Right lobe of liver (tissue), 4 donors: ENCODE measurements around the gene AP1G2.

ENCODE experiments used
- POLR2A ChIP-seq: fragments of 450-650 bp; IDR thresholded peaks from one replicate; pipeline ENCODE4 v1.6.1; 2017; ENCODE audit warnings: antibody characterized with exemption, mild to moderate bottlenecking
- TF ChIP-seq, protein P1 (sequence below), 4 donors: fragments of 200-600 bp in 3 of 4; fragments of 450-650 bp in 1 of 4; IDR thresholded peaks; one replicate each; pipeline versions ENCODE4 v1.5.1 to v1.8.0; 2016 to 2022; ENCODE audit warnings: antibody characterized with exemption in 4 of 4, mild to moderate bottlenecking in 2 of 4
- donor health status: DM: no; HTN: no; CAD: no.
- donor health status: DM: no; HTN: no; CAD: no.
- donor health status: DM: no; HTN: yes; CAD: no.

DNA sequence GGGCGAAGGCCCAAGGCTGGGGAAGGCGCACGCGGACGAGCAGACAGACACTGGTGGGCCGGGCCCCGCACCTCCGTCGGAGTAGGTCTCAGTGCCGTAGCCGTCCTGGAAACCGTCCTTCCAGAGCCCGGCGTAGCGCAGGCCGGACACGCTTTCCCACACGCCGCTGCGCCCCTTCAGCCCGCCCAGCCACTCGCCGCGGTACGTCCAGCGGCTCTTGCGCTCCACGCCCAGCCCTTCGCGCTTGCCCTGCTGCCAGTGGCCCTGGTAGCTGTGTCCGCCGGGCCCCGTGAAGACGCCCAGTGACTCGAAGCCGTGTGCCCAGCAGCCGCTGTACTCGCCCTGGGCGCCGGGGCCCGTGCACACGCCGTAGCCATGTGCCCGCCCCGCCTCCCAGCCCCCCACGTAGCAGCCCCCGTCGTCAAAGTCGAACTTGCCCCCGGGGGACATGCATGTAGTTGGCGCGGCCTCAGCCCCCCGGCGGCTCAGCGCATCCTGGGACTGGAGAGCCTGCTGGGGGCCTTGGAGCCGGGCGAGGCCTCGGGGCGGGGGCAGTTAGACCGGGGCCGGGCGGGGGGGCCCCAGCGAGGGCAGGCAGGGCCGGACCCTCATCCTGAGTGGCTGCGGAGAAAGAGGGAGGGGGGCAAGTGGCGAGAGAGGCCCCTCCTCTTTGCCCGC, 9.6 kb upstream of the AP1G2 start:
- no peak for TF ChIP-seq POLR2A
- TF ChIP-seq, protein P1, sequence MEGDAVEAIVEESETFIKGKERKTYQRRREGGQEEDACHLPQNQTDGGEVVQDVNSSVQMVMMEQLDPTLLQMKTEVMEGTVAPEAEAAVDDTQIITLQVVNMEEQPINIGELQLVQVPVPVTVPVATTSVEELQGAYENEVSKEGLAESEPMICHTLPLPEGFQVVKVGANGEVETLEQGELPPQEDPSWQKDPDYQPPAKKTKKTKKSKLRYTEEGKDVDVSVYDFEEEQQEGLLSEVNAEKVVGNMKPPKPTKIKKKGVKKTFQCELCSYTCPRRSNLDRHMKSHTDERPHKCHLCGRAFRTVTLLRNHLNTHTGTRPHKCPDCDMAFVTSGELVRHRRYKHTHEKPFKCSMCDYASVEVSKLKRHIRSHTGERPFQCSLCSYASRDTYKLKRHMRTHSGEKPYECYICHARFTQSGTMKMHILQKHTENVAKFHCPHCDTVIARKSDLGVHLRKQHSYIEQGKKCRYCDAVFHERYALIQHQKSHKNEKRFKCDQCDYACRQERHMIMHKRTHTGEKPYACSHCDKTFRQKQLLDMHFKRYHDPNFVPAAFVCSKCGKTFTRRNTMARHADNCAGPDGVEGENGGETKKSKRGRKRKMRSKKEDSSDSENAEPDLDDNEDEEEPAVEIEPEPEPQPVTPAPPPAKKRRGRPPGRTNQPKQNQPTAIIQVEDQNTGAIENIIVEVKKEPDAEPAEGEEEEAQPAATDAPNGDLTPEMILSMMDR (IDR thresholded peaks at IDR 0.05), result no peak
